Measurements from ENCODE around the gene FBXW7. TPM values are rescaled to one million over a fixed set of nuclear protein-coding genes. Genes with fewer than 3 reads are reported as not detected.

The FBXW7 gene
- total RNA-seq, 1 experiment from 2014 or later = 23.0 TPM

- Mint-ChIP-seq H3K4me1 (peaks cover 2% of the 10 kb centered on the region; the same call in 1 of the 2 replicates), H3K4me3 (no peak overlapping the region), H3K36me3 (peaks cover 7% of the 10 kb centered on the region; the same call in 1 of the 2 replicates), H3K27ac (no peak overlapping the region), H3K27me3 (ENCODE audit: low read depth) (no peaks in the 10 kb centered on the region), H3K9me3 (no peaks in the 10 kb centered on the region; the same call in 1 of the 2 replicates)
- ChIA-PET CTCF (no interaction called here), POLR2A (no interaction called here)
- ATAC-seq (no peak), DNase-seq (ENCODE audit: low spot score) (no peak)
- no peak for TF ChIP-seq GRHL2 (CRISPR knock-in tag; IDR thresholded peaks at IDR 0.05; ENCODE audit: insufficient replicate concordance, severe bottlenecking)
- TF ChIP-seq TEAD1 (CRISPR knock-in tag; IDR thresholded peaks at IDR 0.05) = no peak
- no peak for TF ChIP-seq EMX1 (CRISPR knock-in tag; IDR thresholded peaks at IDR 0.05)
These were observed 171.5 kb downstream of the FBXW7 start for GRCh38 chr4:152364383-152364782.

GRCh38 chr4:152363904-152364303 is 172.0 kb downstream of the FBXW7 start:
- H3K4me1 Mint-ChIP-seq = peaks cover 2% of the 10 kb centered on the region; the same call in 1 of the 2 replicates
- H3K27ac Mint-ChIP-seq = no peak overlapping the region
- no peaks in the 10 kb centered on the region; the same call in 1 of the 2 replicates for H3K9me3 Mint-ChIP-seq
- ChIA-PET CTCF (no interaction called here), POLR2A (no interaction called here)
- H3K27me3 Mint-ChIP-seq (ENCODE audit: low read depth) = no peaks in the 10 kb centered on the region
- no peak for ATAC-seq
- no peak overlapping the region for H3K4me3 Mint-ChIP-seq
- peaks cover 7% of the 10 kb centered on the region; the same call in 1 of the 2 replicates for H3K36me3 Mint-ChIP-seq
- no peak for TF ChIP-seq MLX (CRISPR knock-in tag; IDR thresholded peaks at IDR 0.05)
- TF ChIP-seq ESRRA (CRISPR knock-in tag; IDR thresholded peaks at IDR 0.05; ENCODE audit: borderline replicate concordance) = no peak
- TF ChIP-seq ZNF138 (CRISPR knock-in tag; conservative IDR thresholded peaks at IDR 0.05) = no peak
- TF ChIP-seq ELF4 (CRISPR knock-in tag; IDR thresholded peaks at IDR 0.05; ENCODE audit: low read depth) = no peak
- no peak for TF ChIP-seq MXD4 (CRISPR knock-in tag; IDR thresholded peaks at IDR 0.05; ENCODE audit: borderline replicate concordance)
- TF ChIP-seq NFYB (CRISPR knock-in tag; conservative IDR thresholded peaks at IDR 0.05; ENCODE audit: low read depth) = no peak
- TF ChIP-seq ZNF263 (CRISPR knock-in tag; IDR thresholded peaks at IDR 0.05; ENCODE audit: low read depth) = no peak
- DNase-seq (ENCODE audit: low spot score) = no peak

GRCh38 chr4:152363086-152363485 is 172.8 kb downstream of the FBXW7 start:
- TF ChIP-seq ZNF232 (CRISPR knock-in tag; IDR thresholded peaks at IDR 0.05) (no peak), ZNF138 (CRISPR knock-in tag; conservative IDR thresholded peaks at IDR 0.05) (no peak), NFATC4 (CRISPR knock-in tag; IDR thresholded peaks at IDR 0.05) (no peak)
- Mint-ChIP-seq H3K4me3 (no peak overlapping the region), H3K27me3 (ENCODE audit: low read depth) (no peaks in the 10 kb centered on the region), H3K4me1 (peaks cover 2% of the 10 kb centered on the region; the same call in 1 of the 2 replicates), H3K36me3 (peaks cover 7% of the 10 kb centered on the region; the same call in 1 of the 2 replicates), H3K9me3 (no peaks in the 10 kb centered on the region; the same call in 1 of the 2 replicates), H3K27ac (no peak overlapping the region; the same call in 1 of the 2 replicates)
- POLR2A ChIA-PET = no interaction called here
- CTCF ChIA-PET = no interaction called here
- ATAC-seq (no peak), DNase-seq (ENCODE audit: low spot score) (no peak)

- POLR2A ChIA-PET = no interaction called here
- Mint-ChIP-seq H3K4me3 (no peak overlapping the region), H3K27ac (peak overlapping the region; percentile 30; the same call in 1 of the 2 replicates), H3K27me3 (ENCODE audit: low read depth) (no peaks in the 10 kb centered on the region), H3K4me1 (peaks cover 2% of the 10 kb centered on the region; the same call in 1 of the 2 replicates), H3K9me3 (no peaks in the 10 kb centered on the region), H3K36me3 (no peaks in the 10 kb centered on the region)
- no peak for ATAC-seq
- no peak for DNase-seq (ENCODE audit: low spot score)
- CTCF ChIA-PET = no interaction called here
- no peak for TF ChIP-seq NR2C2 (CRISPR knock-in tag; IDR thresholded peaks at IDR 0.05)
- no peak for TF ChIP-seq AR (CRISPR knock-in tag; IDR thresholded peaks at IDR 0.05)
- no peak for TF ChIP-seq E2F5 (CRISPR knock-in tag; IDR thresholded peaks at IDR 0.05)
- no peak for TF ChIP-seq ZMAT4 (CRISPR knock-in tag; IDR thresholded peaks at IDR 0.05)
- no peak for TF ChIP-seq ZNF263 (CRISPR knock-in tag; IDR thresholded peaks at IDR 0.05; ENCODE audit: low read depth)
- TF ChIP-seq SMAD4 (CRISPR knock-in tag; IDR thresholded peaks at IDR 0.05) = no peak
- TF ChIP-seq ETV6 (CRISPR knock-in tag; IDR thresholded peaks at IDR 0.05) = no peak
- no peak for TF ChIP-seq MXD4 (CRISPR knock-in tag; IDR thresholded peaks at IDR 0.05; ENCODE audit: borderline replicate concordance)
- no peak for TF ChIP-seq CDX4 (CRISPR knock-in tag; IDR thresholded peaks at IDR 0.05; ENCODE audit: borderline replicate concordance)
- TF ChIP-seq TCF7 (CRISPR knock-in tag; IDR thresholded peaks at IDR 0.05; ENCODE audit: low read depth) = no peak
- TF ChIP-seq NFE2L1 (CRISPR knock-in tag; IDR thresholded peaks at IDR 0.05) = no peak
- TF ChIP-seq ZBTB21 (CRISPR knock-in tag; IDR thresholded peaks at IDR 0.05; ENCODE audit: borderline replicate concordance) = no peak
- TF ChIP-seq TEAD4 (CRISPR knock-in tag; IDR thresholded peaks at IDR 0.05) = no peak
- TF ChIP-seq SOX15 (CRISPR knock-in tag; IDR thresholded peaks at IDR 0.05) = no peak
These were observed 175.9 kb downstream of the FBXW7 start for GRCh38 chr4:152360045-152360410.

Data from WTC11 (cell line).